Endodermal cell (in vitro differentiated cells): ENCODE results near the gene IP6K3. TPM values are rescaled to one million over a fixed set of nuclear protein-coding genes. Genes with fewer than 3 reads are reported as not detected.

Experiments
- DNase-seq: peaks from one replicate; pipeline ENCODE4 v3.0.0-alpha.2; 2017
- H3K27ac ChIP-seq: 2 replicates; pipeline ENCODE4 v1.5.1; 2013; ENCODE audit warnings: mild to moderate bottlenecking, low read depth, low read length, moderate library complexity
- H3K27me3 ChIP-seq: 2 replicates; pipeline ENCODE4 v1.6.1; 2013; ENCODE audit warnings: mild to moderate bottlenecking, low read length, moderate library complexity; ENCODE audit not compliant: insufficient read depth, control insufficient read depth, poor library complexity, severe bottlenecking
- H3K36me3 ChIP-seq: 2 replicates; pipeline ENCODE4 v1.7.0; 2013; ENCODE audit warnings: mild to moderate bottlenecking, low read length, moderate library complexity; ENCODE audit not compliant: control insufficient read depth, insufficient read depth
- H3K4me1 ChIP-seq: one replicate; pipeline ENCODE4 v1.7.0; 2013; ENCODE audit warnings: low read length; ENCODE audit not compliant: control insufficient read depth, insufficient read depth
- H3K4me3 ChIP-seq: 2 replicates; pipeline ENCODE4 v1.5.1; 2013; ENCODE audit warnings: mild to moderate bottlenecking, low read length, moderate library complexity
- H3K9ac ChIP-seq: 2 replicates; pipeline ENCODE4 v1.6.1; 2013; ENCODE audit warnings: mild to moderate bottlenecking, low read length, moderate library complexity; ENCODE audit not compliant: poor library complexity, severe bottlenecking; ENCODE audit errors: extremely low read depth
- H3K9me3 ChIP-seq: 2 replicates; pipeline ENCODE4 v1.6.1; 2013; ENCODE audit warnings: mild to moderate bottlenecking, low read length, moderate library complexity; ENCODE audit not compliant: control insufficient read depth
- H3K27ac Mint-ChIP-seq: 2 replicates; pipeline ENCODE4 v1.8.0; 2020; ENCODE audit warnings: mixed read lengths
- H3K27me3 Mint-ChIP-seq: 2 replicates; pipeline ENCODE4 v1.8.0; 2021; ENCODE audit warnings: mild to moderate bottlenecking, mixed read lengths; ENCODE audit not compliant: insufficient read depth
- H3K36me3 Mint-ChIP-seq: 2 replicates; pipeline ENCODE4 v1.8.0; 2020; ENCODE audit warnings: low read depth, mixed read lengths
- H3K4me1 Mint-ChIP-seq: 2 replicates; pipeline ENCODE4 v1.8.0; 2020; ENCODE audit warnings: mixed read lengths
- H3K4me3 Mint-ChIP-seq: 2 replicates; pipeline ENCODE4 v1.8.0; 2020; ENCODE audit warnings: mild to moderate bottlenecking, moderate library complexity, mixed read lengths
- H3K9me3 Mint-ChIP-seq: 2 replicates; pipeline ENCODE4 v1.8.0; 2020; ENCODE audit warnings: mild to moderate bottlenecking, mixed read lengths
- CTCF ChIP-seq: fragments of 200-600 bp; sonication (generic); conservative IDR thresholded peaks from 2 replicates; pipeline ENCODE4 v1.5.0; 2021; ENCODE audit warnings: antibody characterized with exemption, mild to moderate bottlenecking
- WGBS, 2 experiments: methylation state at CpG; one replicate each; pipeline versions ENCODE4 v1.1.5 to v1.1.7; 2013; ENCODE audit warnings: missing lambda C conversion rate in 2 of 2, mixed read lengths in 1 of 2; ENCODE audit not compliant: insufficient coverage in 1 of 2, insufficient read length in 1 of 2; 5-methylcytosine and 5-hydroxymethylcytosine counted together
- total RNA-seq, 2 donors: library from RNA; stranded (reverse); fragmentation: NEBNext Ultra II Directional in 1 of 2; extraction: Animal tissue kit (Norgen Biotek cat#: 25700) in 1 of 2; gene quantifications; 2 replicates in 1 of 2; 3 replicates in 1 of 2; pipeline ENCODE4 v1.2.1, GENCODE V29; 2021

Gene IP6K3
- total RNA-seq, 2 donors from 2014 or later: not detected

- H3K4me1 Mint-ChIP-seq: peaks cover 34% of the 10 kb centered on the region
- peak overlapping the region; percentile 18 for H3K27ac ChIP-seq
- H3K27me3 Mint-ChIP-seq: peaks cover 3% of the 10 kb centered on the region
- H3K9ac ChIP-seq: no peak overlapping the region
- no peak overlapping the region for H3K27ac Mint-ChIP-seq
- 90 to 93% methylated on average over 16 to 24 of the region's 24 CpGs for WGBS, 2 experiments
- H3K4me1 ChIP-seq: peaks cover 7% of the 10 kb centered on the region
- peaks cover 39% of the 10 kb centered on the region for H3K36me3 Mint-ChIP-seq
- TF ChIP-seq CTCF: no peak
- no peaks in the 10 kb centered on the region for H3K9me3 ChIP-seq
- DNase-seq: no peak
- peaks cover 46% of the 10 kb centered on the region for H3K36me3 ChIP-seq
- H3K9me3 Mint-ChIP-seq: no peaks in the 10 kb centered on the region
- H3K4me3 Mint-ChIP-seq: no peak overlapping the region
- H3K4me3 ChIP-seq: no peak overlapping the region
- H3K27me3 ChIP-seq: no peaks in the 10 kb centered on the region
Observed at GRCh38 chr6:33772082-33772830, 25.6 kb upstream of the IP6K3 start.

GRCh38 chr6:33771146-33772081 is 24.7 kb upstream of the IP6K3 start:
- H3K4me3 Mint-ChIP-seq: no peak overlapping the region
- peak overlapping the region; percentile 84 for H3K27ac Mint-ChIP-seq
- no peak overlapping the region for H3K9ac ChIP-seq
- H3K36me3 ChIP-seq: peaks cover 38% of the 10 kb centered on the region
- peak; percentile 95 for DNase-seq
- peak; percentile 99 for TF ChIP-seq CTCF
- H3K4me1 ChIP-seq: peaks cover 7% of the 10 kb centered on the region
- no peaks in the 10 kb centered on the region for H3K27me3 ChIP-seq
- no peak overlapping the region for H3K4me3 ChIP-seq
- H3K4me1 Mint-ChIP-seq: peaks cover 32% of the 10 kb centered on the region
- peaks cover 3% of the 10 kb centered on the region for H3K27me3 Mint-ChIP-seq
- H3K9me3 Mint-ChIP-seq: peaks cover 4% of the 10 kb centered on the region
- no peaks in the 10 kb centered on the region for H3K9me3 ChIP-seq
- H3K27ac ChIP-seq: peak overlapping the region; percentile 18
- peaks cover 32% of the 10 kb centered on the region for H3K36me3 Mint-ChIP-seq
- WGBS, 2 experiments: 18 to 19% methylated on average over 28 to 47 of the region's 47 CpGs

GRCh38 chr6:33770833-33771145 is 24.1 kb upstream of the IP6K3 start:
- Mint-ChIP-seq H3K27ac (peak overlapping the region; percentile 84), H3K4me1 (peaks cover 32% of the 10 kb centered on the region), H3K36me3 (peaks cover 25% of the 10 kb centered on the region), H3K27me3 (peaks cover 8% of the 10 kb centered on the region), H3K9me3 (peaks cover 6% of the 10 kb centered on the region), H3K4me3 (no peak overlapping the region)
- no peak for DNase-seq
- H3K4me1 ChIP-seq: peaks cover 7% of the 10 kb centered on the region
- no peak for TF ChIP-seq CTCF
- no peaks in the 10 kb centered on the region for H3K9me3 ChIP-seq
- no peak overlapping the region for H3K9ac ChIP-seq
- 77 to 79% methylated on average over 2 to 3 of the region's 3 CpGs for WGBS, 2 experiments
- H3K4me3 ChIP-seq: no peak overlapping the region
- H3K27ac ChIP-seq: no peak overlapping the region
- H3K36me3 ChIP-seq: peaks cover 31% of the 10 kb centered on the region
- H3K27me3 ChIP-seq: no peaks in the 10 kb centered on the region
